ENCODE data around the gene ROR2. TPM values are rescaled to one million over a fixed set of nuclear protein-coding genes. Genes with fewer than 3 reads are reported as not detected.
"Not testable (repeated sequence)": the region's sequence is repeated elsewhere in the genome, so short reads cannot be mapped to it uniquely, and the experiment has no call there.

The ROR2 gene
- total RNA-seq, 1 donor from 2014 or later = not detected

DNA sequence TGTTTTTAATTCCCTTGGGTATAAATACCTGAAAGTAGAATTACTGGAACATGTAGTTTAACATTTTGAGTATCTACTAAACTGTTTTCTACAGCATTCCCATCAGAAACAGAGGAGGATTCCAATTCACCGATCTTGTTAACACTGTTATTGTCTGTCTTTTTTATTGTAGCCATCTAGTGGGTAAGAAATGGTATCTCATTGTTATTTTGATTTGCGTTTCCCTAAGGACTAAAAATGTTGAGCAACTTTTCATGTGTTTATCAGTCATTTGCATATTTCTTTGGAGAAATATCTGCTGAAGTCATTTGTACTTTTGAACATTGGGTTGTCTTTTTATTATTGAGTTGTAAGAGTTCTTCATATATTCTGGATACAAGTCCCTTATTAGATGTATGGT lies 391.1 kb downstream of the ROR2 start:
- intact Hi-C loops (cut with micrococcal nuclease) = loop anchor here (5.0 kb wide), 1 partner anchor 518 kb away; no protein-coding TSS in a partner anchor
- peaks cover 38% of the 10 kb centered on the region for H3K27me3 Mint-ChIP-seq (ENCODE audit: low read depth)
- no peaks in the 10 kb centered on the region for H3K9me3 Mint-ChIP-seq
- H3K4me1 Mint-ChIP-seq (ENCODE audit: low read depth) = no peaks in the 10 kb centered on the region
- H3K4me3 Mint-ChIP-seq (ENCODE audit: low read depth) = no peak overlapping the region
- H3K27ac Mint-ChIP-seq = no peak overlapping the region
- no peak for DNase-seq (ENCODE audit: low spot score)
- H3K36me3 Mint-ChIP-seq (ENCODE audit: low read depth) = no peaks in the 10 kb centered on the region

DNA sequence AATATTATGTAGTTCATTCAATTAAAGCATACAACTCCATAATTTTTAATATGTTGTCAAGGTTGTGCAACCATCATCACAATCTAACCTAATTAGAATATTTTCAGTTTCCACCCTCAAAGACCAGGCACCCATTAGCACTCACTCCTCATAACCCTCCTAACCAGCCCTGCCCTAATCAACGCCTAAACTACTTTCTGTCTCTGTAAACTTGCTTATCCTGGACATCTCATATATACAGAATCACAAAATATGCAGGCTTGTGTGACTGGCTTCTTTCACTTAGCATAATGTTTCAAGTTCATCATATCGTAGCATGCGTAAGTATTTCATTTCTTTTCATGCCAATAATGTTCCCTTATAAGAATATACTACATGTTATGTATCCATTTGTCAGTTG lies 391.6 kb downstream of the ROR2 start:
- no peak for DNase-seq (ENCODE audit: low spot score)
- Mint-ChIP-seq H3K27ac (no peak overlapping the region), H3K9me3 (no peaks in the 10 kb centered on the region), H3K4me3 (ENCODE audit: low read depth) (no peak overlapping the region), H3K36me3 (ENCODE audit: low read depth) (no peaks in the 10 kb centered on the region), H3K27me3 (ENCODE audit: low read depth) (peaks cover 34% of the 10 kb centered on the region), H3K4me1 (ENCODE audit: low read depth) (no peaks in the 10 kb centered on the region)
- intact Hi-C loops (cut with micrococcal nuclease) = loop anchor here (5.0 kb wide), 1 partner anchor 519 kb away; no protein-coding TSS in a partner anchor

GRCh38 chr9:91557327-91557726 lies 392.7 kb downstream of the ROR2 start:
- H3K4me1 Mint-ChIP-seq (ENCODE audit: low read depth) = no peaks in the 10 kb centered on the region
- H3K9me3 Mint-ChIP-seq = no peaks in the 10 kb centered on the region
- intact Hi-C loops (cut with micrococcal nuclease) = loop anchor here (5.0 kb wide), 1 partner anchor 520 kb away; no protein-coding TSS in a partner anchor
- H3K36me3 Mint-ChIP-seq (ENCODE audit: low read depth) = no peaks in the 10 kb centered on the region
- H3K27me3 Mint-ChIP-seq (ENCODE audit: low read depth) = peaks cover 33% of the 10 kb centered on the region
- no peak overlapping the region for H3K27ac Mint-ChIP-seq
- H3K4me3 Mint-ChIP-seq (ENCODE audit: low read depth) = no peak overlapping the region
- DNase-seq (ENCODE audit: low spot score) = no peak

- no peaks in the 10 kb centered on the region for H3K4me1 Mint-ChIP-seq (ENCODE audit: low read depth)
- intact Hi-C loops (cut with micrococcal nuclease) = loop anchor here (5.0 kb wide), 1 partner anchor 522 kb away; no protein-coding TSS in a partner anchor
- H3K27me3 Mint-ChIP-seq (ENCODE audit: low read depth) = peaks cover 27% of the 10 kb centered on the region
- DNase-seq (ENCODE audit: low spot score) = no peak
- H3K27ac Mint-ChIP-seq = no peak overlapping the region
- H3K36me3 Mint-ChIP-seq (ENCODE audit: low read depth) = no peaks in the 10 kb centered on the region
- H3K9me3 Mint-ChIP-seq = no peaks in the 10 kb centered on the region
- H3K4me3 Mint-ChIP-seq (ENCODE audit: low read depth) = no peak overlapping the region
Measured at GRCh38 chr9:91555132-91555531, 394.9 kb downstream of the ROR2 start.

DNA sequence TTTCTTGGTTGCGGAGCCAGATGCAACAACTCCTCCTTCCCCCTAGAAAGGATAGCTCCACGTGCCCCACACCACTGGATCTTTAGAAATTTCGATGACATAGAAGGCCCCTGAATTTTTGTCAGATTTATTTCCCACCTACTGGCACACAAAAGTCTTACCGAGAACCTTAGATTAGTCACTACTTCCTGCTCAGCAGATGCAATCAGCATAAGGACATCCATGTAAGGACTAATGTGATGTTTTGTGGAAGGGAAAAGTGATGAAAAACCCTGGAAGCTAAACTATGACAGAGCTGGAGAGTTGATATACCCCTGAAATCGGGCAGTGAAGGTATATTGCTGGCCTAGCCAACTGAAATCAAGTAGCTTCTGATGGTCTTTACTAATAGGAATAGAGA lies 400.9 kb downstream of the ROR2 start:
- H3K9me3 Mint-ChIP-seq = no peaks in the 10 kb centered on the region
- peaks cover 6% of the 10 kb centered on the region for H3K27me3 Mint-ChIP-seq (ENCODE audit: low read depth)
- no peak overlapping the region for H3K4me3 Mint-ChIP-seq (ENCODE audit: low read depth)

DNA sequence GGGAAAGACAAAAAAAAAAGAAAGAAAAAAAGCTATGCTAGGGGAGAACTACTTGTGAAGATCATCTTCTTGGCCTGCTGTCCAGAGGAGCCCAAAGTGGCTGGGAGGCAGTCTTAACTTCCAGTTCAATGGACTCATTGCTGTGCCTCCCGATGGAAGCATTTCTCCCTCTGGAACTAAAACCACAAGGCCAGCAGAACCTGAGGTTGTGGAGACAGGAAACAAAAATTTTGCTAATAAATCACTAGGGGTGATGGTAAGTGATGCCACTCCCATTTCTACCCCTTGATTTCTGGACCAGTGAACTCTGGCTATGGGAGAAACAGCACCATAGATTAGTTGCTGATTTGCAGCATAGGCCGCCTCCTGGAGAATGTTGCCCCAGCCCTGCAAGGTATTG lies 402.9 kb downstream of the ROR2 start:
- intact Hi-C loops (cut with micrococcal nuclease) = no loop called here
- H3K9me3 Mint-ChIP-seq = no peaks in the 10 kb centered on the region

More for the DNA sequence above, 400.9 kb downstream of the ROR2 start:
- no peaks in the 10 kb centered on the region for H3K36me3 Mint-ChIP-seq (ENCODE audit: low read depth)
- no peak for DNase-seq (ENCODE audit: low spot score)
- H3K27ac Mint-ChIP-seq = no peak overlapping the region
- peaks cover 2% of the 10 kb centered on the region for H3K4me1 Mint-ChIP-seq (ENCODE audit: low read depth)
- intact Hi-C loops (cut with micrococcal nuclease) = no loop called here

GRCh38 chr9:91546574-91546973 lies 403.5 kb downstream of the ROR2 start:
- Mint-ChIP-seq H3K4me3 (ENCODE audit: low read depth) (no peak overlapping the region), H3K27ac (no peak overlapping the region), H3K36me3 (ENCODE audit: low read depth) (no peaks in the 10 kb centered on the region), H3K9me3 (no peaks in the 10 kb centered on the region), H3K27me3 (ENCODE audit: low read depth) (peaks cover 15% of the 10 kb centered on the region), H3K4me1 (ENCODE audit: low read depth) (peaks cover 2% of the 10 kb centered on the region)
- intact Hi-C loops (cut with micrococcal nuclease) = no loop called here
- DNase-seq (ENCODE audit: low spot score) = no peak

More for the DNA sequence above, 402.9 kb downstream of the ROR2 start:
- no peaks in the 10 kb centered on the region for H3K36me3 Mint-ChIP-seq (ENCODE audit: low read depth)
- no peak overlapping the region for H3K4me3 Mint-ChIP-seq (ENCODE audit: low read depth)
- no peak overlapping the region for H3K27ac Mint-ChIP-seq
- H3K4me1 Mint-ChIP-seq (ENCODE audit: low read depth) = peaks cover 2% of the 10 kb centered on the region
- H3K27me3 Mint-ChIP-seq (ENCODE audit: low read depth) = peaks cover 15% of the 10 kb centered on the region
- DNase-seq (ENCODE audit: low spot score) = no peak

DNA sequence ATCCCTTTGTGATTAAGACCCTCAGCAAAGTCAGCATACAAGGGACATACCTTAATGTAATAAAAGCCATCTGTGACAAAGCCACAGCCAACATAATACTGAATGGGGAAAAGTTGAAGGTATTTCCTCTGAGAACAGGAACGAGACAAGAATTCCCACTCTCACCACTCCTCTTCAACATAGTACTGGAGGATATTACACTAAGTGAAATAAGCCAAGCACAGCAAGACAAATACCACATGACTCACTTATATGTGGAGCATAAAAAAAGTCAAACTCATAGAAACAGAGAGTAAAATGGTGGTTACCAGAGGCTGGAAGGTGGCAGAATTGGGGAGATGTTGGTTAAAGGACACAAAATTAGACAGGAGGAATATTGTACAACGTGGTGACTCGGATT lies 408.3 kb downstream of the ROR2 start:
- H3K4me3 Mint-ChIP-seq (ENCODE audit: low read depth) = no peak overlapping the region
- no peaks in the 10 kb centered on the region for H3K36me3 Mint-ChIP-seq (ENCODE audit: low read depth)
- intact Hi-C loops (cut with micrococcal nuclease) = no loop called here
- peaks cover 16% of the 10 kb centered on the region for H3K4me1 Mint-ChIP-seq (ENCODE audit: low read depth)
- no peak for DNase-seq (ENCODE audit: low spot score)
- no peak overlapping the region for H3K27ac Mint-ChIP-seq
- peaks cover 18% of the 10 kb centered on the region for H3K27me3 Mint-ChIP-seq (ENCODE audit: low read depth)
- no peaks in the 10 kb centered on the region for H3K9me3 Mint-ChIP-seq

GRCh38 chr9:91540506-91540905 lies 409.5 kb downstream of the ROR2 start:
- Mint-ChIP-seq H3K4me1 (ENCODE audit: low read depth) (peaks cover 16% of the 10 kb centered on the region), H3K27ac (peak overlapping the region; percentile 4), H3K27me3 (ENCODE audit: low read depth) (peaks cover 18% of the 10 kb centered on the region)
- intact Hi-C loops (cut with micrococcal nuclease); H3K4me3 Mint-ChIP-seq (ENCODE audit: low read depth); H3K36me3 Mint-ChIP-seq (ENCODE audit: low read depth); DNase-seq (ENCODE audit: low spot score); H3K9me3 Mint-ChIP-seq: not testable (repeated sequence)

DNA sequence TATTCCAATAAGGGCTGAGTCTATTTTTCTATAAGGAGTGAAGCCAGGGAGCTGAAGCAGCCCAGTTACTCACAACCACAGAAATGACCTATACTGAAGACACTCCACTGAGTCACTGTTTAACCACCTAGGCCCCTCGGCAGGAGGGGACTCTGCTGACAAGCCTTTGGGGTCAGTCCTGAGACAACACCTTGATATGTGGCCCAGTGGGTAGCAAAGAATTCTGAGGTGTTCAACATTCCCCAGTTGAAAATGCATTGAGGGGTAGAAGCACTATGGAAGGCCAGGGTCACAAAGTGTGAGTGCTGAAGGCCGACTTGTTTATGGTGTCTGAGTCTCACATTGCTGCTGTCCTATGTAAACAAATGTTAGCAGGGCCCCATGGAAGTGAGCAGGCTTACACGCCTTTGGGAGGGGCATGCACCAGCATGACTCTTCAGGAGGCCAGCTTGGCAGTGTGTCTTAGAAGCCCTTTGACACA lies 413.8 kb downstream of the ROR2 start:
- Mint-ChIP-seq H3K9me3 (no peaks in the 10 kb centered on the region), H3K36me3 (ENCODE audit: low read depth) (no peaks in the 10 kb centered on the region), H3K27me3 (ENCODE audit: low read depth) (peaks cover 19% of the 10 kb centered on the region), H3K4me3 (ENCODE audit: low read depth) (no peak overlapping the region), H3K27ac (no peak overlapping the region), H3K4me1 (ENCODE audit: low read depth) (peaks cover 14% of the 10 kb centered on the region)
- DNase-seq (ENCODE audit: low spot score) = no peak
- intact Hi-C loops (cut with micrococcal nuclease) = no loop called here

DNA sequence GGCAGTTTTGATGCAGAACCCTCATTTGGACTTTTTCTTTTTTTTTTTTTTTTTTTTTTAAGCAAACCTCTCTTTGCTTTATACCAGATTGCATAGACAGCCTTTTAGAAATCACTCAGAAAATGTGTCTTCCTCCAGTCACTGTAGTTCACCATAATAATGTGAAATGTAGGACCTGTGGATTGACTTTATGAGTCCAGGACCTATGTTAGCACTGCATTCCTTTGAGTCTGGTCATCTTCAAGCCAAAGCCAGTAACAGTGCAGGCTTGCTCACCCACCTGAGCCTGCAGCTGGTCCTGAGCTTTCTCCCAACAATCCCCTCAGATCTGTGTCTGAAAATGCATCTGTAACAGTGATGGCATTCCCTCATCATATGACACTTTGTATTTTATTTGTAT lies 415.7 kb downstream of the ROR2 start:
- DNase-seq (ENCODE audit: low spot score) = no peak
- no peak overlapping the region for H3K27ac Mint-ChIP-seq
- H3K9me3 Mint-ChIP-seq = no peaks in the 10 kb centered on the region
- intact Hi-C loops (cut with micrococcal nuclease) = no loop called here
- H3K4me1 Mint-ChIP-seq (ENCODE audit: low read depth) = peaks cover 1% of the 10 kb centered on the region
- no peaks in the 10 kb centered on the region for H3K36me3 Mint-ChIP-seq (ENCODE audit: low read depth)
- no peak overlapping the region for H3K4me3 Mint-ChIP-seq (ENCODE audit: low read depth)
- H3K27me3 Mint-ChIP-seq (ENCODE audit: low read depth) = peaks cover 27% of the 10 kb centered on the region

DNA sequence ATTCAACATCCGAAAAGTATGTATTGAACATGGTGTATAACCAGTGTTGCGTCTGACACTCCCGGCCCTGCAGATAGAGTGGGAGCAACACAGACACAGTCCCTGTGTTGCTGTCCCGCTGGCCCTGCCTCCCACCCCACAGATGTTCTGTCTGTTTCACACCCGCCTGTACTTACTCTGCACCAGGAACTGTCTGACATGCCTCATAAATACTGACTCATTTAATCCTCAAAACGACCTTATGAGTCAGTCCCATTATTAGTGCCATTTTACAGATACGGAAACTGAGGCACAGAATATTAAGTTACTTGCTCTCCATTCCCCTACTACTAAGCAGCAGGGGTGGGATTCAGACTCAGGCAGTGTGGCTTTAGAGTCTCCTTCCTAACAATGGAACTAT lies 416.6 kb downstream of the ROR2 start:
- Mint-ChIP-seq H3K9me3 (no peaks in the 10 kb centered on the region), H3K27me3 (ENCODE audit: low read depth) (peaks cover 27% of the 10 kb centered on the region), H3K27ac (no peak overlapping the region), H3K4me1 (ENCODE audit: low read depth) (no peaks in the 10 kb centered on the region), H3K36me3 (ENCODE audit: low read depth) (no peaks in the 10 kb centered on the region), H3K4me3 (ENCODE audit: low read depth) (no peak overlapping the region)
- DNase-seq (ENCODE audit: low spot score) = no peak
- intact Hi-C loops (cut with micrococcal nuclease) = no loop called here

DNA sequence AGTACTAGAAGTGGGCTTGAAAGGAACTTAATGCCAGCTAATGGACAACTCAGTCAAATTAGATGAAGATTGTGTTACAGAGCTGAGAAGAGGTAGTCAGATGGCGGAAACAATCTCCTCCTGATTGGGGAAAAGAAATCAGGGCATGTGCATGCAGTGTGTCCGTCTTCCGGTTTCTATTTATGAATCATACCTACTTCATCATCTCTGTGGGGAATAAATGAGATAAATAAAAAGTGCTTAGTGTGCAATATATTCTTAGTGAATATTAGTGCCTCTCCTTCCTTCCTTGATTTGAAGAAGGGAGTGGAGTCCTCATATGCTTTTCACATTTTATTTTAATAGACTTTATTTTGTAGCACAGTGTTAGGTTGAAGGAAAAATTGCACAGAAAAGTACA lies 417.7 kb downstream of the ROR2 start:
- DNase-seq (ENCODE audit: low spot score) = no peak
- peaks cover 28% of the 10 kb centered on the region for H3K27me3 Mint-ChIP-seq (ENCODE audit: low read depth)
- H3K4me1 Mint-ChIP-seq (ENCODE audit: low read depth) = no peaks in the 10 kb centered on the region
- H3K9me3 Mint-ChIP-seq = no peaks in the 10 kb centered on the region
- no peak overlapping the region for H3K27ac Mint-ChIP-seq
- no peak overlapping the region for H3K4me3 Mint-ChIP-seq (ENCODE audit: low read depth)
- no peaks in the 10 kb centered on the region for H3K36me3 Mint-ChIP-seq (ENCODE audit: low read depth)
- intact Hi-C loops (cut with micrococcal nuclease) = no loop called here

GRCh38 chr9:91530829-91531228 lies 419.2 kb downstream of the ROR2 start:
- Mint-ChIP-seq H3K4me3 (ENCODE audit: low read depth) (no peak overlapping the region), H3K4me1 (ENCODE audit: low read depth) (no peaks in the 10 kb centered on the region), H3K9me3 (no peaks in the 10 kb centered on the region), H3K27me3 (ENCODE audit: low read depth) (peaks cover 38% of the 10 kb centered on the region), H3K36me3 (ENCODE audit: low read depth) (no peaks in the 10 kb centered on the region), H3K27ac (no peak overlapping the region)
- DNase-seq (ENCODE audit: low spot score) = no peak
- intact Hi-C loops (cut with micrococcal nuclease) = no loop called here

Data from activated T-helper 2 cell treated with anti-CD3 and anti-CD28 coated beads, Interferon-gamma antibody, Interleukin-2, Interleukin-4, amounts not matched to agents 10 μg/mL and 5 μg/mL and 100 μg/mL, durations not matched to agents 14 hours and 24 hours and 36 hours (primary cell).